Activated T-cell treated with anti-CD3 and anti-CD28 coated beads, Interleukin-2, amount 50 U/mL, for 24 hours (primary cell): ENCODE results near the gene MICB.
A peak's percentile ranks its signal among the peaks of the same experiment; 100 is the strongest.
"Not testable (repeated sequence)": the region's sequence is repeated elsewhere in the genome, so short reads cannot be mapped to it uniquely, and the experiment has no call there.

ENCODE experiments used
- DNase-seq: peaks from one replicate; pipeline ENCODE4 v3.0.0-alpha.2; 2020
- H3K27ac Mint-ChIP-seq: 2 replicates; pipeline ENCODE4 v1.8.0; 2020; ENCODE audit warnings: mild to moderate bottlenecking, mixed read lengths
- H3K27me3 Mint-ChIP-seq: 2 replicates; pipeline ENCODE4 v1.8.0; 2020; ENCODE audit warnings: mixed read lengths
- H3K36me3 Mint-ChIP-seq: 2 replicates; pipeline ENCODE4 v1.8.0; 2020; ENCODE audit warnings: low read depth, mixed read lengths
- H3K4me1 Mint-ChIP-seq: 2 replicates; pipeline ENCODE4 v1.8.0; 2020; ENCODE audit warnings: low read depth, mixed read lengths
- H3K4me3 Mint-ChIP-seq: 2 replicates; pipeline ENCODE4 v1.8.0; 2020; ENCODE audit warnings: mild to moderate bottlenecking, moderate library complexity, mixed read lengths
- H3K9me3 Mint-ChIP-seq: 2 replicates; pipeline ENCODE4 v1.8.0; 2020; ENCODE audit warnings: mixed read lengths

Gene MICB

DNA sequence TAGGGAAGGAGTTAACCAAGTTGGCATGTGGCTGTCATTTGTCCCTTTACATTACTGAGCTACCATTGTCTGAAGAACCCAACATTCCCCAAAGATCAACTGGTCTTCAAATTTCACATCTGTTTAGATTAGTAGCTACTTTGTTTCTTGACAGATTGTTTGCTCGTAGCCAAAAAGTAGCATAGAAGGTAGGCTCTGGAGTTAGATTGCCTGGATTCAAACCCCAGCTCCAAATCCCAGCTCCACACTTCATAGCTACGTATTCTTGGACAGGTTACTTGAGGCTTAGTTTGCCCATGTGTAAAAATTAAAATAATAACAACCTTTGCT lies 50.6 kb downstream of the MICB start:
- Mint-ChIP-seq H3K27me3 (no peaks in the 10 kb centered on the region), H3K36me3 (peaks cover 46% of the 10 kb centered on the region), H3K4me1 (peaks cover 54% of the 10 kb centered on the region), H3K27ac (peak overlapping the region; percentile 95), H3K9me3 (no peaks in the 10 kb centered on the region), H3K4me3 (peak overlapping the region; percentile 76)
- DNase-seq: no peak

DNA sequence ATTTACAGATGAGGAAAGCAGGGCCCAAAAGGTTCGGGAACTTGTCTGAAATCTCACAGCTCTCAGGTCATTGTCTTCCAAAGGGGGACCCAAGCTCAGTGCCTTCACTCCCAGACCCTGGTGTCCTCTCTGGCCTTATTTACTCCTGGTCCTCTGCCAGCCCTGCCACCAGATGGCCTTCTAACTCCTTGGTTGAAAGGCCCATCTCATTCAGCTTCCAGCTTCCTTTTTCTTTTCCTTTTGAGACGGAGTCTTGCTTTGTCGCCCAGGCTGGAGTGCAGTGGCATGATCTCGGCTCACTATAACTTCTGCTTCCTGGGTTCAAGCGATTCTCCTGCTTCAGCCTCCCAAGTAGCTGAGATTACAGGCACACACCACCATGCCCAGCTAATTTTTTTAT lies 53.4 kb downstream of the MICB start:
- DNase-seq: peak; percentile 76
- H3K27me3 Mint-ChIP-seq, H3K9me3 Mint-ChIP-seq: not testable (repeated sequence)
- peaks cover 62% of the 10 kb centered on the region for H3K36me3 Mint-ChIP-seq
- H3K4me3 Mint-ChIP-seq: peak overlapping the region; percentile 60
- peaks cover 63% of the 10 kb centered on the region for H3K4me1 Mint-ChIP-seq
- H3K27ac Mint-ChIP-seq: peak overlapping the region; percentile 88

DNA sequence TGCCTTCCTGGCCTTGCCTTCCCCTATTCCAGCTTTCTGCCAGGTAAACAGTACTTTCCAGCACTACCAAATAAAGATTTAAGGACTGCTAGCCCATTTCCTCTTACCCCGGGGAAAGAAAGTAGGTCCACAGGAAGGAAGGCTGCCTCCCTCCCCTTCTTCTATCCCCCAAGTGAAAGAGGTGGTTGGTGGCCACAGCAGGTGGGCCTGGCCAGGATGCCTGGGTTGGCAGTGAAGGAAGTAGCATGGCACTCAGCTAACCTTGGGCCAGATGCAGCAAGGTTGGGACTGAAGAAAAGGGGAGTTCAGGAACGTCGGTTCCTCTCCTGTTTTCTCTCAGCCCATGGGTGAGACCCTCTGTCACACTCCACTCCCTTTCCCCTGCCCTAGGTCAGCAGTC lies 58.4 kb downstream of the MICB start:
- DNase-seq: no peak
- Mint-ChIP-seq H3K27ac (peak overlapping the region; percentile 35), H3K4me3 (no peak overlapping the region), H3K27me3 (no peaks in the 10 kb centered on the region), H3K4me1 (peaks cover 73% of the 10 kb centered on the region), H3K36me3 (peaks cover 76% of the 10 kb centered on the region), H3K9me3 (no peaks in the 10 kb centered on the region)

GRCh38 chr6:31557443-31558317 lies 59.7 kb downstream of the MICB start:
- H3K36me3 Mint-ChIP-seq: peaks cover 75% of the 10 kb centered on the region
- H3K4me1 Mint-ChIP-seq: peaks cover 77% of the 10 kb centered on the region
- peak overlapping the region; percentile 92 for H3K27ac Mint-ChIP-seq
- peaks cover 1% of the 10 kb centered on the region for H3K9me3 Mint-ChIP-seq
- DNase-seq: no peak
- peak overlapping the region; percentile 41 for H3K4me3 Mint-ChIP-seq
- H3K27me3 Mint-ChIP-seq: no peaks in the 10 kb centered on the region

GRCh38 chr6:31558318-31558625 lies 60.3 kb downstream of the MICB start:
- peak overlapping the region; percentile 67 for H3K4me3 Mint-ChIP-seq
- peaks cover 82% of the 10 kb centered on the region for H3K4me1 Mint-ChIP-seq
- DNase-seq: no peak
- H3K27me3 Mint-ChIP-seq: no peaks in the 10 kb centered on the region
- peaks cover 75% of the 10 kb centered on the region for H3K36me3 Mint-ChIP-seq
- H3K27ac Mint-ChIP-seq: peak overlapping the region; percentile 92
- peaks cover 1% of the 10 kb centered on the region for H3K9me3 Mint-ChIP-seq

- peak overlapping the region; percentile 67 for H3K4me3 Mint-ChIP-seq
- H3K36me3 Mint-ChIP-seq: peaks cover 77% of the 10 kb centered on the region
- H3K27me3 Mint-ChIP-seq: no peaks in the 10 kb centered on the region
- H3K9me3 Mint-ChIP-seq: peaks cover 1% of the 10 kb centered on the region
- DNase-seq: peak; percentile 83
- H3K4me1 Mint-ChIP-seq: peaks cover 84% of the 10 kb centered on the region
- peak overlapping the region; percentile 92 for H3K27ac Mint-ChIP-seq
Measured at GRCh38 chr6:31558631-31559500, 60.9 kb downstream of the MICB start.

DNA sequence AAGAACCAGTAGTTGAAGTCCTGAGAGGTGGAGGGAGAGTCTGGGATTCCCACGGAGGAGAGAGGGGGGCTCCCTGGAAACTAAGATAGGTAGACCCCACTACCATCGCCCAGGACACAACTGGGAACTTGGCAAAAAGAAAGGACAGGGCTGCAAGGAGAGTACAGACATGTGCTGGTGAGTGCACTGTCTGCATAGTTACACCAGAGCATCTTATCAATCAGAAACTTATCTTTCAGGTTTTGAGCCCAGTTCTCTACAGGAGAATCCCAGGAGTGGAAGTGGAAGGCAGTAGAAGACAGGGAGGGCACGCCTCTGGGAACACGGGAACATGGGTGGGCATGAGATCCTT lies 61.6 kb downstream of the MICB start:
- peak overlapping the region; percentile 67 for H3K4me3 Mint-ChIP-seq
- peaks cover 74% of the 10 kb centered on the region for H3K36me3 Mint-ChIP-seq
- H3K27me3 Mint-ChIP-seq: no peaks in the 10 kb centered on the region
- peaks cover 80% of the 10 kb centered on the region for H3K4me1 Mint-ChIP-seq
- DNase-seq: no peak
- H3K27ac Mint-ChIP-seq: peak overlapping the region; percentile 92
- H3K9me3 Mint-ChIP-seq: peaks cover 1% of the 10 kb centered on the region

GRCh38 chr6:31559958-31560696 lies 62.2 kb downstream of the MICB start:
- DNase-seq: peak; percentile 69
- H3K27me3 Mint-ChIP-seq: no peaks in the 10 kb centered on the region
- peak overlapping the region; percentile 67 for H3K4me3 Mint-ChIP-seq
- H3K27ac Mint-ChIP-seq: peak overlapping the region; percentile 92
- peaks cover 75% of the 10 kb centered on the region for H3K36me3 Mint-ChIP-seq
- H3K9me3 Mint-ChIP-seq: peaks cover 1% of the 10 kb centered on the region
- peaks cover 81% of the 10 kb centered on the region for H3K4me1 Mint-ChIP-seq

- H3K4me3 Mint-ChIP-seq: peak overlapping the region; percentile 67
- H3K27ac Mint-ChIP-seq: peak overlapping the region; percentile 92
- H3K27me3 Mint-ChIP-seq: no peaks in the 10 kb centered on the region
- peaks cover 1% of the 10 kb centered on the region for H3K9me3 Mint-ChIP-seq
- peaks cover 80% of the 10 kb centered on the region for H3K36me3 Mint-ChIP-seq
- no peak for DNase-seq
- peaks cover 87% of the 10 kb centered on the region for H3K4me1 Mint-ChIP-seq
Measured at GRCh38 chr6:31560697-31561058, 62.7 kb downstream of the MICB start.
